SJCRH30 (cell line): Measurements from ENCODE around the gene CFAP157. TPM values are rescaled to one million over a fixed set of nuclear protein-coding genes. Genes with fewer than 3 reads are reported as not detected.

Source experiments
- DNase-seq, 2 experiments: peaks; one replicate each; pipeline ENCODE4 v3.0.0-alpha.2; 2015 to 2020
- H3K27ac ChIP-seq: fragments of 250-450 bp; sonication (Bioruptor Pico); 2 replicates; pipeline ENCODE4 v1.5.1; 2020; ENCODE audit warnings: mild to moderate bottlenecking, moderate library complexity
- H3K27me3 ChIP-seq: fragments of 250-450 bp; sonication (Bioruptor Pico); 2 replicates; pipeline ENCODE4 v1.5.1; 2020; ENCODE audit warnings: mild to moderate bottlenecking, moderate library complexity
- H3K36me3 ChIP-seq: fragments of 250-450 bp; sonication (Bioruptor Pico); 2 replicates; pipeline ENCODE4 v1.5.1; 2020; ENCODE audit warnings: mild to moderate bottlenecking, moderate library complexity
- H3K4me1 ChIP-seq: fragments of 250-450 bp; sonication (Bioruptor Pico); 2 replicates; pipeline ENCODE4 v1.5.1; 2020; ENCODE audit warnings: mild to moderate bottlenecking, moderate library complexity
- H3K4me3 ChIP-seq: fragments of 250-450 bp; sonication (Bioruptor Pico); 2 replicates; pipeline ENCODE4 v1.5.1; 2020; ENCODE audit warnings: mild to moderate bottlenecking, moderate library complexity
- H3K9me3 ChIP-seq: fragments of 250-450 bp; sonication (Bioruptor Pico); replicated peaks from 2 replicates; pipeline ENCODE4 v1.5.1; 2020; ENCODE audit warnings: mild to moderate bottlenecking, moderate library complexity
- total RNA-seq: library from RNA; depleted of rRNA; stranded (reverse); fragments of >200 nt; shearing (Covaris generic); gene quantifications from 2 replicates; pipeline ENCODE4 v1.2.3, GENCODE V29; 2014

CFAP157 gene
- total RNA-seq, 1 experiment from 2014 or later: not detected

DNA sequence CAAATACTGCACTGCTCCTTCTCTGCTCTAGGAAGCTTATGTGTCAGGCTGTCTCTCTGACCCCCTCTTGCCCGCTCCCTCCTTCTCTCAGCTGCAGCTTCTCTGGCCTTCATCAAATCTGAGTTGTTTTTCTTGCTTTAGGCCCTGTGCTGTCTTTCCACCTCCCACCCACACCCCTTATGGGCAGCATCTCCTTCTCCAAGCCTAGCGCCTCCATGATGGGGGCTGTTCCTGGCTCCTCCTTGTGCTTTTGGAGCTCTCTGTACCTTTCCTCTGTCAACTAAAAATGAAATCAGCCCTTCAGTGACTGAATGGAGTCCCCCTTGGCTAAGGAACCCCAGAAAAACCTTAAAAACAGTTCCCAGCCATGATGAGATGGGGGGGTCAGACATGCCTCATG, 6.6 kb upstream of the CFAP157 start:
- H3K9me3 ChIP-seq: no peaks in the 10 kb centered on the region
- no peak overlapping the region for H3K27ac ChIP-seq
- H3K27me3 ChIP-seq: no peaks in the 10 kb centered on the region; the same call in 1 of the 2 replicates
- H3K36me3 ChIP-seq: no peaks in the 10 kb centered on the region
- peaks cover 26% of the 10 kb centered on the region for H3K4me1 ChIP-seq
- DNase-seq: no peak
- no peak overlapping the region for H3K4me3 ChIP-seq

DNA sequence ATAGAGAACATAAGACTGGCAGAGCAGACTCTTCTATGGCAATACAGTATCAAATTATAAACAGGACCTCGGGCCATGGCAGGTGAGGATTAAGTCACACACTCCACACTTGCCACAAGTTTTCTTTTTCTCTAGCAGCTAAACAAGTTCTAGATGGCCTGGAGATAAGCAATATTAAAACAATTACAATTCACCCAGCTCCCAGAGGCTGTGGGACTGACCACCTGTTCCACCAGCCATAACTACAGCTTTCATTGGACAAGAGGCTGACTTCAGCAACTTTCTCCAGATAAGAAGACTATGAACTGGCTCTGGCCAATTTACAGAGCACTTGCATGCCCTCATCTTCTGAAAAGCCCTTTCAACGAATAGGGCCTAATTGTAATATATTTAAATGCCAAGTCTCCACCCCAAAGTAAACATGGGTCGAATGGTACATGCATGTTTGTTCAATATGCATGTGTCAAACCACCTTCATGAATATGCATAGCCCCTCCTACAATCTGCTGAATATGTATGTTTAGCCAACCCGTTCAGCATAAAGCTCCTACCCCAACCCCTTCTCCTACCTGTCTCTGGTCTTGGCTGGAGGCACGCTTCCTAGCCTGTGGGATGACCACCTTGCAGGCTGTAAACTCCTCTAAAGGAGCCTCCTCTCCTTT, 6.1 kb upstream of the CFAP157 start:
- peak; percentile 75 to 91 for DNase-seq
- H3K9me3 ChIP-seq: no peaks in the 10 kb centered on the region
- H3K4me1 ChIP-seq: peaks cover 27% of the 10 kb centered on the region
- H3K4me3 ChIP-seq: no peak overlapping the region
- H3K27ac ChIP-seq: no peak overlapping the region
- no peaks in the 10 kb centered on the region for H3K27me3 ChIP-seq
- H3K36me3 ChIP-seq: no peaks in the 10 kb centered on the region

DNA sequence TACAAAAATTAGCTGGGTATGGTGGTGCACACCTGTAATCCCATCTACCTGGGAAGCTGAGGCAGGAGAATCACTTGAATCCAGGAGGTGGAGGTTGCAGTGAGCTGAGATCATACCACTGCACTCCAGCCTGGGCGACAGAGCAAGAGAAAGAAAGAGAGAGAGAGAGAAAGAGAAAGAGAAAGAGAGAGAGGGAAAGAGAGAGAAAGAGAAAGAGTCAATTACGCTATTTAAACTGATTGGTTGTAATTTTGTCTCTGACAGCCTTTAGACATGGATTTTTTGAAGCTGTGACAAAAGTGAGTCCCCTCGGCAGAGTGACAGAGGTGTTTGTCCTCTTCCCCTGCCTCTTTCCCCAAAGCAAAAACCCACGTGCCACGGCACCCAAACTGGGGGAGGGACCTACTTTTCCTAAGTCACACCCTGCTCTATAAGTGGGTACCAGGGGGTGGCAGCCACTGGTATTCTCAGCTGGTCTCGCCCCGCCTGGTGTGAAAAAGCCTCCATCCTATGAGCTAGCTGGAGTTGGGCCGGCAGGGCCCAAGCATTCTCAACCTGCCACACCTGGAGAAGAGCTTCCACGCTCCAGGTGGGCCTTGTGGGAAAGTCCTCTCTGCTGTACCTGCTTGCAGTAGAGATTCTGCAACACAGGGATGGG, 3.4 kb upstream of the CFAP157 start:
- Histone ChIP-seq H3K4me3 (no peak overlapping the region), H3K9me3 (no peaks in the 10 kb centered on the region), H3K27ac (no peak overlapping the region), H3K36me3 (no peaks in the 10 kb centered on the region), H3K27me3 (no peaks in the 10 kb centered on the region), H3K4me1 (peaks cover 24% of the 10 kb centered on the region)
- DNase-seq: no peak

GRCh38 chr9:127705577-127706379, 1.0 kb upstream of the CFAP157 start:
- no peaks in the 10 kb centered on the region for H3K36me3 ChIP-seq
- peaks cover 13% of the 10 kb centered on the region for H3K4me1 ChIP-seq
- H3K27me3 ChIP-seq: no peaks in the 10 kb centered on the region
- no peak overlapping the region for H3K27ac ChIP-seq
- peak; percentile 39 to 48 for DNase-seq
- H3K9me3 ChIP-seq: no peaks in the 10 kb centered on the region
- no peak overlapping the region for H3K4me3 ChIP-seq

GRCh38 chr9:127707766-127708165, 978 bp downstream of the CFAP157 start:
- Histone ChIP-seq H3K27ac (no peak overlapping the region), H3K9me3 (no peaks in the 10 kb centered on the region), H3K27me3 (no peaks in the 10 kb centered on the region), H3K36me3 (no peaks in the 10 kb centered on the region), H3K4me1 (peaks cover 14% of the 10 kb centered on the region; the same call in 1 of the 2 replicates), H3K4me3 (no peak overlapping the region)
- DNase-seq: no peak

DNA sequence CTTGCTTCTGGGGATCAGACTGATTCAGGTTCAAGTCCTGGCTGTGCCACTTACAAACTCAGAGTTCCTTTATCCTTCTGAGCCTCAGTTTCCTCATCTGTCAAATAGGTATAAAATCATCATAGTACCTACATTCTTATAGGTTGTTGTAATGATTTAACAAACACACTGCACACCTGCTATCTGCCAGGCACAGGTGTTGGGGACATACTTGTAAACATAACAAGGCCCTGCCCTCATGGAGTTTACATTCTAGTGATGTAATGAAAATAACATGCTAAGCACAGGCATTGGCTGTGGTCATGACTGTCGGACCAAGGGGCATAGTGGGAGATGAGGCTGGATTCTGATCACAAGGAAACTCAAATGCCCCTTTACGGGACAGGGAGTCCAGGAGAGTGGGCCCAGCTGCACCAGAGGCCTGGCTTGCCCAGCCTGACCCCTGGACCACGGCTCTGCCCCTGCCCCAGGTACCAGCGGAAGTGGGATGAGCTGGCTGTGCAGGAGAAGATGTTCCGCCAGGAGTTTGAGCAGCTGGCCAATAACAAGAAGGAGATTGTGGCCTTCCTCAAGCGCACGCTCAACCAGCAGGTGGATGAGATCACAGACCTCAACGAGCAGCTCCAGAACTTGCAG, 2.3 kb downstream of the CFAP157 start:
- H3K27ac ChIP-seq: no peak overlapping the region
- H3K4me3 ChIP-seq: no peak overlapping the region
- H3K27me3 ChIP-seq: no peaks in the 10 kb centered on the region
- H3K9me3 ChIP-seq: no peaks in the 10 kb centered on the region
- H3K36me3 ChIP-seq: no peaks in the 10 kb centered on the region
- no peak for DNase-seq
- H3K4me1 ChIP-seq: peaks cover 14% of the 10 kb centered on the region; the same call in 1 of the 2 replicates

- Histone ChIP-seq H3K4me1 (peaks cover 14% of the 10 kb centered on the region; the same call in 1 of the 2 replicates), H3K9me3 (no peaks in the 10 kb centered on the region), H3K27me3 (no peaks in the 10 kb centered on the region), H3K4me3 (no peak overlapping the region), H3K27ac (no peak overlapping the region), H3K36me3 (no peaks in the 10 kb centered on the region)
- no peak for DNase-seq
These were observed 3.5 kb downstream of the CFAP157 start for GRCh38 chr9:127710204-127710783.

DNA sequence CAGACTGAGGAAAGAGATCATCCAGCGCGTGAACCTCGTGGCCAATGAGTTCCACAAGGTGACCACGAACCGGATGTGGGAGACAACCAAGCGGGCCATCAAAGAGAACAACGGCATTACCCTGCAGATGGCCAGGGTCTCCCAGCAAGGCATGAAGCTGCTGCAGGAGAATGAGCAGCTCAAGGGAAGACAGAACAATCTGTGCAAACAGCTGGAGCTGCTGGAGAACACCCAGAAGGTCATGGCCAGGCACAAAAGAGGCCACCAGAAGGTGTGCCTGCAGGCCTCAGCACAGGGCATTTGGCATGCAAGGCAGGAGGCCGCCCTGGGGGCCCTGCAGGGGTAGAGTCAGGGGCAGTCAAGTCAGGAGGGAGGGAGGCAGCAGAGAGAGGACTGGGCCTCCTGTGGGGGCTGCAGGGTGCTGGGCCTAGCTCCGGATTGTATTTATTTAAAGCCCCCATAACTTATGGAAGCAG, 4.5 kb downstream of the CFAP157 start:
- no peaks in the 10 kb centered on the region for H3K36me3 ChIP-seq
- no peak for DNase-seq
- no peaks in the 10 kb centered on the region for H3K9me3 ChIP-seq
- H3K4me1 ChIP-seq: peaks cover 8% of the 10 kb centered on the region; the same call in 1 of the 2 replicates
- H3K27me3 ChIP-seq: no peaks in the 10 kb centered on the region
- no peak overlapping the region for H3K4me3 ChIP-seq
- no peak overlapping the region for H3K27ac ChIP-seq

- peaks cover 8% of the 10 kb centered on the region; the same call in 1 of the 2 replicates for H3K4me1 ChIP-seq
These were observed 5.1 kb downstream of the CFAP157 start for GRCh38 chr9:127711831-127712274.

DNA sequence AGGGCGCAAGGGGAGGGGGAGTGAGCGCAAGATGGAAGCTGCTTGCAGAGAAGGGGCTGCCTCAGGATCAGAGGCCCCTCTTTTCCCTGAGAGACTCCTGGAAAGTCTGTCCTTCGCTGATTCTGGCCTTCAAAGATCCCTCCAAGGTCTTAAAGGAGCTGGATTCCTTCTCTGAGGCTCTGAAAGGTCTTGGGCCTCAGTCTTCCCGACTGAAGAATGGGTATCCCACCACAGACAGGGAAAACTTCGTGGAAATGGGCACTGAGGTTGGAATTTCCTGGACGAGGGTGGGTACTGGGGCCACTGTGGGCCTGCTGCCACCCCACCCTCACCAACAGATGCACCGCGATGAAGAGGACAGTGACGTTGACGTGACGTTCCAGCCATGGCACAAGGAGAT, 5.6 kb downstream of the CFAP157 start:
- Histone ChIP-seq H3K4me3 (no peak overlapping the region), H3K9me3 (no peaks in the 10 kb centered on the region), H3K36me3 (no peaks in the 10 kb centered on the region), H3K4me1 (peaks cover 8% of the 10 kb centered on the region; the same call in 1 of the 2 replicates), H3K27me3 (no peaks in the 10 kb centered on the region), H3K27ac (no peak overlapping the region)
- no peak for DNase-seq

More at GRCh38 chr9:127711831-127712274, 5.1 kb downstream of the CFAP157 start:
- Histone ChIP-seq H3K9me3 (no peaks in the 10 kb centered on the region), H3K4me3 (no peak overlapping the region), H3K36me3 (no peaks in the 10 kb centered on the region), H3K27me3 (no peaks in the 10 kb centered on the region), H3K27ac (no peak overlapping the region)
- DNase-seq: no peak

DNA sequence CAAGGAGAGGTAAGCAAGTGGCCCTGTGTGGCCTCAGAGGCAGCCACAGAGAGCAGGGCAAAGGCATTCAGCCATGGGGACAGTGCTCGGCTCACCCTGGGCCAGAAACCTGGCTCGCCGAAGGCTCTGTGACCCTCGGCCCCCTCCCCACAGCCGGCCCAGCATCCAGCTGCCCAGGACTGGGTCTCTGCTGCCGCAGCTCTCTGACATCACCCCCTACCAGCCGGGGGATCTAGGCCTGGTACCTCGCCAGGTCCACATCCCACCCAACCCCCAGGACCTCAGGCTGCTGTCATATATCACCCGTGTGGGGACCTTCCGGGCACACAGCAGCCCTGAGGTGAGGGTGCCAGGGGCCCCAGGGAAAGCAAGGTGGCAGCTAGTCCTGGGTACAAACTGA, 6.1 kb downstream of the CFAP157 start:
- Histone ChIP-seq H3K4me1 (peaks cover 8% of the 10 kb centered on the region; the same call in 1 of the 2 replicates), H3K4me3 (no peak overlapping the region), H3K9me3 (no peaks in the 10 kb centered on the region), H3K36me3 (no peaks in the 10 kb centered on the region), H3K27me3 (no peaks in the 10 kb centered on the region), H3K27ac (no peak overlapping the region)
- no peak for DNase-seq

DNA sequence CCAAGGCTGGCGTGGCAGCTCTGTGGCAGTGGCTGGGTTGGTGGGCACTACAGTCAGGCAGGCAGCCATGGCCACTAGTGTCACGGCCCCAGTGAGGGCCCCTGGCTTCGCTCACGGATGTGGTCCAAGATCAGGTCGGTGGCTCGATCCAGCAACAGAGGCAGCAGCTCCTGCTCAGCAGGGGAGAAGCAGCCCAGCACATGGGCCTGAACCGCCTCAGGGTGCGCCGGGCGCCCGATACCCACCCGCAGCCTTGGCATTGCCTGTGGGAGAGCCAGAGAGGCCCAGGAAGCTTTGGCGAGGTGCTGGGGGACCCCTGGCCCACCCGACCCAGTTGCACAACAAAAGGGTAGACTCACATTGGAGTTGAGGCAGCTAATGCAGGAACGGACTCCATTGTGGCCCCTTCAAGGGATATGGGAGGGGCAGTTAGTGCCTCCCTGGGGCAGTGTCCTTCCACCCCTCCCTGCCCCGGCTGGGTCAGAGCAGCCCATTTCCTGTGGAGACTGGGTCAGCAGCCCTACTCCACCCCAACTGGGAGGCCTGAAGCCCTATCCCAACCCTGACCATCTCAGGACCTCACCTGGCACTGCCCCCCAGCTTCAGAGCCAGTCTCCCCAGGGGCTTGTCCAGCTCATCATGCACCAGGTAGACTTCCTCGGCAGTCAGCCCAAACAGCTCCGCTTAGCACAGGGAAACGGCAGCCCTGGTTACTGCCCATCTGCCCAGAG, 7.4 kb downstream of the CFAP157 start:
- Histone ChIP-seq H3K36me3 (no peaks in the 10 kb centered on the region), H3K27me3 (no peaks in the 10 kb centered on the region), H3K9me3 (no peaks in the 10 kb centered on the region), H3K27ac (no peak overlapping the region), H3K4me3 (no peak overlapping the region), H3K4me1 (peaks cover 8% of the 10 kb centered on the region; the same call in 1 of the 2 replicates)
- DNase-seq: no peak

DNA sequence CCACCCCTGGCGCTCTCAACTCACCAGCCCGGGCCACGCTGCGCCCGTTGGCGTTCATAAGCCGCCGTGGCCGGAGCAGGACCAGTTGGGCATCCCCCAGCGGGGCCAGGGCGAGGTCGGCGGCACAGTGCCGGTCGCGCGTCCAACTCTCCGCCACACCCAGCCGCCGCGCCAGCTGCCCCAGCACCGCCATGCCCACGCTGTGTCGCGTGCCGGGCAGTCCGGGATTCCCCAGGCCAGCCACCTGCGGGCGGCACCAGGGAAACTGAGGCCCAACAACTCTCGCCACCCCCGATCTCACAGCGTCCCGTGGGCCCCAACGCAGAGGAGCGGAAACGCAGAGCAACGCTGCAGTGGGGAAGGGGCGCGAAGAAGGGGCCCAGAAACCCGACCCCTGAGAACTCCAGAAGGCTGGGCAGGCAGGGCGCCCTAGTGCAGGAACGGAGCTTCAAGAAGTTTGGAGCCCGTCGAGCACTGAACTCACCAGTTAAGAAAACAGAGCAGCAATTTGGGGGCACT, 8.2 kb downstream of the CFAP157 start:
- Histone ChIP-seq H3K9me3 (no peaks in the 10 kb centered on the region), H3K4me1 (peaks cover 8% of the 10 kb centered on the region; the same call in 1 of the 2 replicates), H3K4me3 (peak overlapping the region; percentile 65), H3K27me3 (no peaks in the 10 kb centered on the region), H3K36me3 (no peaks in the 10 kb centered on the region), H3K27ac (no peak overlapping the region)
- no peak for DNase-seq
